ENCODE results near the gene USH1C.

Gene USH1C

DNA sequence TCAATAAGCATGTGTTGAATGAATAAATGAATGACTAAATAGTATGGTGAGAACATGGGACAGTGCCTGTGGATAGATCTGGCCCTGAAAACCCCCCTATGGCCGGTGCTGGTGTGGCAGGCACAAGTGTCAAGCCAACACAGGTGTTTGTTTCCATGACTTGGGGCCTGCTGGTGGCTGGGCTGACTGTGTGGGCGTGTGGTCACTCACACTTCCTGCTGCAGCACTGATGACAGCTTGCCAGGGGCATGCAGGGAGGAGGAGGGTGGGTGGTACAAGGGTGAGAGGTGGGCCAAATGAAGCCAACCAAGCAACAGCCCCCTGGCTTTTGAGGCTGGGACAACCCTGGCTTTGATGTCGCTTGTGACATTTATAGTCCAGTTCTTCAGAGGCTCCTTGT is 37.3 kb downstream of the USH1C start:
- no peaks in the 10 kb centered on the region for H3K36me3 Mint-ChIP-seq (ENCODE audit: low read depth)
- H3K27me3 Mint-ChIP-seq (ENCODE audit: low read depth): peaks cover 11% of the 10 kb centered on the region
- no peaks in the 10 kb centered on the region for H3K9me3 Mint-ChIP-seq
- H3K27ac Mint-ChIP-seq: no peak overlapping the region
- H3K4me1 Mint-ChIP-seq: peaks cover 36% of the 10 kb centered on the region
- H3K4me3 Mint-ChIP-seq: no peak overlapping the region
- no peak for TF ChIP-seq CTCF (IDR thresholded peaks at IDR 0.05; ENCODE audit: unreplicated experiment in 3 of 3)

- Mint-ChIP-seq H3K4me3 (no peak overlapping the region), H3K27me3 (ENCODE audit: low read depth) (peaks cover 14% of the 10 kb centered on the region), H3K27ac (no peak overlapping the region), H3K4me1 (peaks cover 33% of the 10 kb centered on the region), H3K9me3 (no peaks in the 10 kb centered on the region), H3K36me3 (ENCODE audit: low read depth) (no peaks in the 10 kb centered on the region)
- TF ChIP-seq CTCF (IDR thresholded peaks at IDR 0.05; ENCODE audit: unreplicated experiment in 3 of 3): no peak
Observed at GRCh38 chr11:17506314-17506713, 37.9 kb downstream of the USH1C start.

GRCh38 chr11:17505146-17505545 is 39.1 kb downstream of the USH1C start:
- H3K9me3 Mint-ChIP-seq: no peaks in the 10 kb centered on the region
- peaks cover 26% of the 10 kb centered on the region for H3K4me1 Mint-ChIP-seq

DNA sequence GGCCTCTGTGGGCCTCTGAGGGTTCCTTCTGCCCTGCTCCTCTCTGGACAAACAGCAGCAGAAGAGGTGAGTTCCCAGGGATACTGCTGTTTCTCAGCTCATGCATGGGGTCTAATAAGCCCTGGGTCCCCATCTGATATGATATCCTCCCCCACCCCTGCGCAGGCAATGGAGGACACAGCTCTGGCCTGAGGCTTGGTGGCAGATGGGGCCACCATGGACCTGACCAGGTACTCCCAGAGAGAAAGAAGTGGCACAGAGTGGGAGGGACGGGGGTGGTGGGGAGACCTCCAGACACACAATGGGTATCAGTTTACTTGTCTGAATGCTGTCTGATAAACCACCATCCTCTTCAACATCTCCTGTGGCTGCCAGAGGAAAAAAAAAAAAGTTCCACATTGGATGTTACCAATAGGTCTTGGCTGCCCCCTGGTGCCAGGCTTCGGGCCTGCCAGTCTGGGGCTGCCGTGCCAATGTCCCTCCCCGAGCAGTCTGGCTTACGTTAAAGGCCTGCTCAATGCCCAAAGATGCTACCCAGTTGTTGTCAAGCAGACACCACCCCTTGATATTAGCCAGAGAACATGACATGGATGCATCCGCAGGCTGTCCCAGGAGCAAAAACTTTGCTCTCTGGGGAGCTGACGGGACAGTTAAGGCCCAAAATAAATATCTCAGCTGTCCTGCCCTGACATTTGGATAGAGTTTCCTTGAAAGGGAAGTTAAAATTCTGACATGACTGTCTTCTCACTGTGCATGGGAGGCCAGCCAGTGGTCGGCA is 39.7 kb downstream of the USH1C start:
- Mint-ChIP-seq H3K36me3 (ENCODE audit: low read depth) (no peaks in the 10 kb centered on the region), H3K4me3 (no peak overlapping the region), H3K27me3 (ENCODE audit: low read depth) (peaks cover 14% of the 10 kb centered on the region), H3K4me1 (peaks cover 26% of the 10 kb centered on the region), H3K9me3 (no peaks in the 10 kb centered on the region), H3K27ac (no peak overlapping the region)
- TF ChIP-seq CTCF (IDR thresholded peaks at IDR 0.05; ENCODE audit: unreplicated experiment in 3 of 3): peak; percentile 74 to 87 (median 83)

More at GRCh38 chr11:17505146-17505545, 39.1 kb downstream of the USH1C start:
- no peak for TF ChIP-seq CTCF (IDR thresholded peaks at IDR 0.05; ENCODE audit: unreplicated experiment in 3 of 3)
- Mint-ChIP-seq H3K27ac (no peak overlapping the region), H3K27me3 (ENCODE audit: low read depth) (peaks cover 14% of the 10 kb centered on the region), H3K36me3 (ENCODE audit: low read depth) (no peaks in the 10 kb centered on the region), H3K4me3 (no peak overlapping the region)

- Mint-ChIP-seq H3K4me3 (no peak overlapping the region), H3K27me3 (ENCODE audit: low read depth) (peaks cover 18% of the 10 kb centered on the region), H3K9me3 (no peaks in the 10 kb centered on the region), H3K36me3 (ENCODE audit: low read depth) (no peaks in the 10 kb centered on the region), H3K27ac (no peak overlapping the region), H3K4me1 (peaks cover 11% of the 10 kb centered on the region)
- TF ChIP-seq CTCF (IDR thresholded peaks at IDR 0.05; ENCODE audit: unreplicated experiment in 3 of 3): no peak
Observed at GRCh38 chr11:17502630-17503029, 41.6 kb downstream of the USH1C start.

- no peaks in the 10 kb centered on the region for H3K36me3 Mint-ChIP-seq (ENCODE audit: low read depth)
- no peaks in the 10 kb centered on the region for H3K9me3 Mint-ChIP-seq
- no peak overlapping the region for H3K4me3 Mint-ChIP-seq
- H3K4me1 Mint-ChIP-seq: peaks cover 8% of the 10 kb centered on the region
- no peak overlapping the region for H3K27ac Mint-ChIP-seq
- no peak for TF ChIP-seq CTCF (IDR thresholded peaks at IDR 0.05; ENCODE audit: unreplicated experiment in 3 of 3)
- peaks cover 30% of the 10 kb centered on the region for H3K27me3 Mint-ChIP-seq (ENCODE audit: low read depth)
Observed at GRCh38 chr11:17500673-17501072, 43.5 kb downstream of the USH1C start.

All from nephron (organoid).